Neural cell (in vitro differentiated cells): ENCODE data around the gene KRTAP10-1. TPM values are rescaled to one million over a fixed set of nuclear protein-coding genes. Genes with fewer than 3 reads are reported as not detected.

Experiments used
- H2AFZ ChIP-seq: fragments of 200-600, 300-800 bp; sonication (generic), shearing (Covaris generic); 2 replicates; pipeline ENCODE4 v1.6.0; 2014; ENCODE audit warnings: low read depth, mild to moderate bottlenecking, antibody characterized with exemption, low read length, moderate library complexity
- H3F3A ChIP-seq: fragments of 200-600 bp; shearing (Covaris generic); 2 replicates; pipeline ENCODE4 v1.6.1; 2016; ENCODE audit warnings: mild to moderate bottlenecking, moderate library complexity, mixed read lengths, antibody characterized with exemption, low read length; ENCODE audit not compliant: insufficient read depth, poor library complexity, severe bottlenecking
- H3K27ac ChIP-seq: fragments of 200-600, 300-800 bp; sonication (generic), shearing (Covaris generic); 2 replicates; pipeline ENCODE4 v1.5.1; 2014; ENCODE audit warnings: mild to moderate bottlenecking, low read length, moderate library complexity
- H3K27me3 ChIP-seq: fragments of 300-800, 200-600 bp; sonication (generic), shearing (Covaris generic); 2 replicates; pipeline ENCODE4 v1.6.0; 2014; ENCODE audit warnings: mild to moderate bottlenecking, low read depth, low read length, moderate library complexity; ENCODE audit not compliant: insufficient read depth
- H3K36me3 ChIP-seq: fragments of 300-800, 200-600 bp; sonication (generic), shearing (Covaris generic); 2 replicates; pipeline ENCODE4 v1.5.1; 2014; ENCODE audit warnings: mild to moderate bottlenecking, antibody characterized with exemption, low read length, moderate library complexity; ENCODE audit not compliant: insufficient read depth
- H3K4me2 ChIP-seq: fragments of 300-800, 200-600 bp; sonication (generic), shearing (Covaris generic); 2 replicates; pipeline ENCODE4 v1.6.0; 2014; ENCODE audit warnings: mild to moderate bottlenecking, low read length
- H3K4me3 ChIP-seq: fragments of 300-800, 200-600 bp; sonication (generic), shearing (Covaris generic); 2 replicates; pipeline ENCODE4 v1.5.1; 2014; ENCODE audit warnings: mild to moderate bottlenecking, low read length, moderate library complexity
- H3K79me2 ChIP-seq: fragments of 200-600 bp; shearing (Covaris generic); replicated peaks from 2 replicates; pipeline ENCODE4 v1.6.0; 2014; ENCODE audit warnings: mild to moderate bottlenecking, low read length, moderate library complexity; ENCODE audit not compliant: insufficient read depth
- H3K9ac ChIP-seq: fragments of 300-800, 200-600 bp; sonication (generic), shearing (Covaris generic); 2 replicates; pipeline ENCODE4 v1.6.1; 2016; ENCODE audit warnings: mild to moderate bottlenecking, low read length, mixed read lengths
- H3K9me2 ChIP-seq: fragments of 200-600 bp; shearing (Covaris generic); 2 replicates; pipeline ENCODE4 v1.6.1; 2016; ENCODE audit warnings: mild to moderate bottlenecking, low read length, mixed read lengths; ENCODE audit not compliant: insufficient read depth
- H3K9me3 ChIP-seq: fragments of 200-600, 300-800 bp; sonication (generic), shearing (Covaris generic); 2 replicates; pipeline ENCODE4 v1.6.1; 2016; ENCODE audit warnings: mild to moderate bottlenecking, mixed run types, low read length, moderate library complexity, mixed read lengths
- H4K20me1 ChIP-seq: fragments of 200-600 bp; shearing (Covaris generic); 2 replicates; pipeline ENCODE4 v1.6.1; 2016; ENCODE audit warnings: mild to moderate bottlenecking, mixed run types; ENCODE audit not compliant: insufficient read depth
- CTCF ChIP-seq: fragments of 450-650 bp; IDR thresholded peaks from 2 replicates; pipeline ENCODE4 v1.5.1; 2014; ENCODE audit warnings: antibody characterized with exemption, mild to moderate bottlenecking, moderate library complexity; ENCODE audit not compliant: poor library complexity, severe bottlenecking
- EP300 ChIP-seq: fragments of 450-650 bp; conservative IDR thresholded peaks from 2 replicates; pipeline ENCODE4 v1.6.1; 2014; ENCODE audit warnings: antibody characterized with exemption, mild to moderate bottlenecking, moderate library complexity; ENCODE audit not compliant: poor library complexity, severe bottlenecking
- EZH2 ChIP-seq: fragments of 200-600, 300-800 bp; shearing (Covaris generic), sonication (generic); IDR thresholded peaks from 2 replicates; pipeline ENCODE4 v1.6.1; 2014; ENCODE audit warnings: antibody characterized with exemption, low read length, borderline replicate concordance, mild to moderate bottlenecking; ENCODE audit not compliant: insufficient read depth, poor library complexity, severe bottlenecking
- MXI1 ChIP-seq: fragments of 450-650 bp; conservative IDR thresholded peaks from 2 replicates; pipeline ENCODE4 v1.6.1; 2014; ENCODE audit warnings: antibody characterized with exemption, mild to moderate bottlenecking; ENCODE audit not compliant: poor library complexity, severe bottlenecking
- POLR2AphosphoS5 ChIP-seq: IDR thresholded peaks from 2 replicates; pipeline ENCODE4 v1.6.1; 2012
- RAD21 ChIP-seq: fragments of 450-650 bp; conservative IDR thresholded peaks from 2 replicates; pipeline ENCODE4 v1.6.1; 2014; ENCODE audit warnings: antibody characterized with exemption, mild to moderate bottlenecking, moderate library complexity
- REST ChIP-seq: IDR thresholded peaks from 2 replicates; pipeline ENCODE4 v1.6.1; 2012; ENCODE audit warnings: borderline replicate concordance
- SMC3 ChIP-seq: fragments of 450-650 bp; conservative IDR thresholded peaks from 2 replicates; pipeline ENCODE4 v1.6.1; 2014; ENCODE audit warnings: antibody characterized with exemption, mild to moderate bottlenecking, moderate library complexity; ENCODE audit not compliant: poor library complexity
- TAF1 ChIP-seq: IDR thresholded peaks from 2 replicates; pipeline ENCODE4 v1.6.1; 2012; ENCODE audit warnings: low read depth
- polyA plus RNA-seq: library from polyadenylated mRNA; depleted of rRNA; stranded (reverse); fragments of >200 nt; gene quantifications from 2 replicates; pipeline ENCODE4 v1.2.3, GENCODE V29; 2014

Gene KRTAP10-1
- polyA plus RNA-seq, 1 donor from 2014 or later = not detected

GRCh38 chr21:44568667-44569556, 28.9 kb upstream of the KRTAP10-1 start:
- H3F3A ChIP-seq = no peaks in the 10 kb centered on the region
- H2AFZ ChIP-seq = no peak overlapping the region
- no peak overlapping the region for H3K4me3 ChIP-seq
- no peaks in the 10 kb centered on the region for H3K79me2 ChIP-seq
- no peak overlapping the region for H3K27ac ChIP-seq
- no peaks in the 10 kb centered on the region for H3K9me2 ChIP-seq
- H3K4me2 ChIP-seq = no peak overlapping the region
- H3K36me3 ChIP-seq = no peaks in the 10 kb centered on the region
- TF ChIP-seq SMC3 (no peak), CTCF (no peak), EZH2 (no peak), RAD21 (no peak)
- H3K27me3 ChIP-seq = no peaks in the 10 kb centered on the region
- H4K20me1 ChIP-seq = no peaks in the 10 kb centered on the region
- H3K9me3 ChIP-seq = peaks cover 10% of the 10 kb centered on the region
- no peak overlapping the region for H3K9ac ChIP-seq

GRCh38 chr21:44568261-44568660, 28.3 kb upstream of the KRTAP10-1 start:
- Histone ChIP-seq H2AFZ (no peak overlapping the region), H3K4me2 (no peak overlapping the region), H3K4me3 (no peak overlapping the region), H3K9me3 (peaks cover 10% of the 10 kb centered on the region), H3K9me2 (no peaks in the 10 kb centered on the region), H3F3A (no peaks in the 10 kb centered on the region), H4K20me1 (no peaks in the 10 kb centered on the region), H3K9ac (no peak overlapping the region), H3K79me2 (no peaks in the 10 kb centered on the region), H3K27ac (no peak overlapping the region), H3K36me3 (no peaks in the 10 kb centered on the region), H3K27me3 (no peaks in the 10 kb centered on the region)
- TF ChIP-seq EP300 (no peak), MXI1 (no peak), REST (no peak), RAD21 (no peak), SMC3 (no peak), CTCF (no peak), EZH2 (no peak), TAF1 (no peak), POLR2AphosphoS5 (no peak)
